Measurements from ENCODE around the gene ARIH2.
"Not testable (repeated sequence)": the region's sequence is repeated elsewhere in the genome, so short reads cannot be mapped to it uniquely, and the experiment has no call there.

Gene ARIH2

GRCh38 chr3:49007771-49008528 lies 89.3 kb downstream of the ARIH2 start:
- H3K27me3 ChIP-seq (ENCODE audit: insufficient read depth, low read depth), result no peaks in the 10 kb centered on the region
- peak overlapping the region; percentile 45 for H3K4me3 ChIP-seq (IDR thresholded peaks at IDR 0.05; ENCODE audit: insufficient read depth, low read depth, low read length)
- H3K27ac ChIP-seq, result peak overlapping the region; percentile 89
- H3K4me1 ChIP-seq (ENCODE audit: low read depth, poor library complexity, severe bottlenecking), result peaks cover 13% of the 10 kb centered on the region
- H4K20me1 ChIP-seq (ENCODE audit: insufficient read depth), result no peaks in the 10 kb centered on the region
- no peaks in the 10 kb centered on the region for H3K36me3 ChIP-seq (ENCODE audit: insufficient read depth)
- H3K4me2 ChIP-seq, result peak overlapping the region; percentile 48
- TF ChIP-seq CTCF (conservative IDR thresholded peaks at IDR 0.05; ENCODE audit: low read depth, low read length), result 0 out of 2 replicates have a peak, but pooled peaks have one; percentile 3
- H3K79me2 ChIP-seq (ENCODE audit: insufficient read depth, low read depth), result peaks cover 16% of the 10 kb centered on the region
- H2AFZ ChIP-seq (ENCODE audit: low read depth), result peak overlapping the region; percentile 53
- H3K9ac ChIP-seq, result peak overlapping the region; percentile 92

GRCh38 chr3:49008627-49009026 lies 90.0 kb downstream of the ARIH2 start:
- not testable (repeated sequence) for H3K27me3 ChIP-seq (ENCODE audit: insufficient read depth, low read depth); H2AFZ ChIP-seq (ENCODE audit: low read depth); H3K9ac ChIP-seq; H3K36me3 ChIP-seq (ENCODE audit: insufficient read depth); H4K20me1 ChIP-seq (ENCODE audit: insufficient read depth); H3K4me3 ChIP-seq (IDR thresholded peaks at IDR 0.05; ENCODE audit: insufficient read depth, low read depth, low read length); H3K27ac ChIP-seq
- Histone ChIP-seq H3K79me2 (ENCODE audit: insufficient read depth, low read depth) (peaks cover 16% of the 10 kb centered on the region), H3K4me2 (peak overlapping the region; percentile 48; the same call in 1 of the 2 replicates), H3K4me1 (ENCODE audit: low read depth, poor library complexity, severe bottlenecking) (peaks cover 13% of the 10 kb centered on the region)

- peaks cover 13% of the 10 kb centered on the region for H3K4me1 ChIP-seq (ENCODE audit: low read depth, poor library complexity, severe bottlenecking)
- H3K4me2 ChIP-seq, result no peak overlapping the region
- H4K20me1 ChIP-seq (ENCODE audit: insufficient read depth), result no peaks in the 10 kb centered on the region
- H2AFZ ChIP-seq (ENCODE audit: low read depth), result no peak overlapping the region
- no peak overlapping the region for H3K27ac ChIP-seq
- no peak overlapping the region for H3K4me3 ChIP-seq (IDR thresholded peaks at IDR 0.05; ENCODE audit: insufficient read depth, low read depth, low read length)
- H3K9ac ChIP-seq, result no peak overlapping the region
- peaks cover 16% of the 10 kb centered on the region for H3K79me2 ChIP-seq (ENCODE audit: insufficient read depth, low read depth)
- no peaks in the 10 kb centered on the region for H3K27me3 ChIP-seq (ENCODE audit: insufficient read depth, low read depth)
- no peaks in the 10 kb centered on the region for H3K36me3 ChIP-seq (ENCODE audit: insufficient read depth)
- TF ChIP-seq CTCF (conservative IDR thresholded peaks at IDR 0.05; ENCODE audit: low read depth, low read length), result no peak
Observed at GRCh38 chr3:49009396-49009795, 90.8 kb downstream of the ARIH2 start.

GRCh38 chr3:49012441-49013017 lies 93.9 kb downstream of the ARIH2 start:
- no peaks in the 10 kb centered on the region for H3K36me3 ChIP-seq (ENCODE audit: insufficient read depth)
- no peak overlapping the region for H3K4me2 ChIP-seq
- no peaks in the 10 kb centered on the region for H3K27me3 ChIP-seq (ENCODE audit: insufficient read depth, low read depth)
- H3K79me2 ChIP-seq (ENCODE audit: insufficient read depth, low read depth), result peaks cover 16% of the 10 kb centered on the region
- no peak overlapping the region for H2AFZ ChIP-seq (ENCODE audit: low read depth)
- no peak overlapping the region for H3K9ac ChIP-seq
- H3K4me3 ChIP-seq (IDR thresholded peaks at IDR 0.05; ENCODE audit: insufficient read depth, low read depth, low read length), result no peak overlapping the region
- H4K20me1 ChIP-seq (ENCODE audit: insufficient read depth), result no peaks in the 10 kb centered on the region
- H3K4me1 ChIP-seq (ENCODE audit: low read depth, poor library complexity, severe bottlenecking), result peaks cover 12% of the 10 kb centered on the region
- H3K27ac ChIP-seq, result no peak overlapping the region
- TF ChIP-seq CTCF (conservative IDR thresholded peaks at IDR 0.05; ENCODE audit: low read depth, low read length), result no peak
